Body of pancreas (tissue), 4 donors: ENCODE results near the gene ZNF322. TPM values are rescaled to one million over a fixed set of nuclear protein-coding genes. Genes with fewer than 3 reads are reported as not detected.

Experiments
- ATAC-seq: fragments of 150-250 bp; one replicate; pipeline ENCODE4 v1.9.1; 2016
- DNase-seq, 4 donors: peaks; one replicate each; pipeline ENCODE4 v3.0.0-alpha.2; 2019
- H3K27ac ChIP-seq, 4 donors: fragments of 200-600 bp; sonication (generic); 1 replicate in 3 of 4; 2 replicates in 1 of 4; pipeline versions ENCODE4 v1.5.1 to v1.6.1; 2016 to 2019; ENCODE audit warnings: mild to moderate bottlenecking in 1 of 4, mixed read lengths in 1 of 4, moderate library complexity in 1 of 4
- H3K27me3 ChIP-seq, 2 donors: fragments of 200-600 bp; sonication (generic); one replicate each; pipeline ENCODE4 v1.6.0; 2016; ENCODE audit warnings: mild to moderate bottlenecking in 1 of 2
- H3K36me3 ChIP-seq, 2 donors: fragments of 200-600 bp; sonication (generic); replicated peaks in 1 of 2; 2 replicates each; pipeline ENCODE4 v1.5.1; 2016; ENCODE audit warnings: low read depth in 2 of 2; ENCODE audit not compliant: insufficient read depth in 1 of 2
- H3K4me1 ChIP-seq: fragments of 200-600 bp; sonication (generic); one replicate; pipeline ENCODE4 v1.6.0; 2016
- H3K4me3 ChIP-seq, 2 donors: fragments of 200-600 bp; sonication (generic); 1 replicate in 1 of 2; 2 replicates in 1 of 2; pipeline ENCODE4 v1.5.1; 2016 to 2019
- H3K9me3 ChIP-seq, 3 donors: fragments of 200-600 bp; sonication (generic); 1 replicate in 2 of 3; 2 replicates in 1 of 3; pipeline ENCODE4 v1.5.1; 2016
- CTCF ChIP-seq, 7 experiments: fragments of 450-650 bp in 4 of 7; fragments of 200-600 bp in 3 of 7; sonication (generic) in 3 of 7; IDR thresholded peaks; one replicate each; pipeline ENCODE4 v1.5.1; 2016 to 2019; ENCODE audit warnings: antibody characterized with exemption in 7 of 7
- POLR2A ChIP-seq, 3 donors: fragments of 450-650 bp; IDR thresholded peaks; one replicate each; pipeline ENCODE4 v1.6.1; 2016; ENCODE audit warnings: antibody characterized with exemption in 3 of 3, mild to moderate bottlenecking in 2 of 3
- WGBS, 2 donors: methylation state at CpG; one replicate each; pipeline ENCODE4 v1.1.5; 2017; 5-methylcytosine and 5-hydroxymethylcytosine counted together
- intact Hi-C: fragments of 100-400 bp; cut with DNase I; formaldehyde crosslinking; loops from one replicate; pipeline ENCODE4 v1.15.1; 2023
- total RNA-seq, 2 donors: library from RNA; depleted of rRNA; stranded (reverse); fragments of >200 nt; gene quantifications; one replicate each; pipeline ENCODE4 v1.1.0, GENCODE V29; 2016

The ZNF322 gene
- total RNA-seq, 2 donors from 2014 or later: 6.6 to 9.3 TPM

- intact Hi-C loops: no loop called here
- 4 to 8% methylated on average over 17 to 68 of the region's 68 CpGs for WGBS, 2 donors
- no peak overlapping the region for H3K4me3 ChIP-seq
Measured at GRCh38 chr6:26613689-26614683, 45.6 kb downstream of the ZNF322 start.

GRCh38 chr6:26613201-26613600 is 46.3 kb downstream of the ZNF322 start:
- ATAC-seq: no peak
- H3K27me3 ChIP-seq: peaks cover 0 to 13% of the 10 kb centered on the region in 2 donors

More at GRCh38 chr6:26613689-26614683, 45.6 kb downstream of the ZNF322 start:
- H3K36me3 ChIP-seq: no peaks in the 10 kb centered on the region
- ATAC-seq (peak; percentile 27), DNase-seq (peak in 2 of 4 donors; percentile 15 to 21)
- H3K9me3 ChIP-seq: no peaks in the 10 kb centered on the region
- no peak overlapping the region for H3K27ac ChIP-seq
- peaks cover 12% of the 10 kb centered on the region for H3K4me1 ChIP-seq
- TF ChIP-seq POLR2A (IDR thresholded peaks at IDR 0.05) (no peak), CTCF (IDR thresholded peaks at IDR 0.05) (no peak)
- peaks cover 0 to 13% of the 10 kb centered on the region in 2 donors for H3K27me3 ChIP-seq

GRCh38 chr6:26611599-26611998 is 47.9 kb downstream of the ZNF322 start:
- no peaks in the 10 kb centered on the region for H3K9me3 ChIP-seq
- no peak overlapping the region for H3K4me3 ChIP-seq
- H3K4me1 ChIP-seq: peaks cover 12% of the 10 kb centered on the region
- peaks cover 0 to 13% of the 10 kb centered on the region in 2 donors for H3K27me3 ChIP-seq
- WGBS, 2 donors: 39 to 47% methylated on average over 1 of the region's 1 CpG
- DNase-seq: no peak
- TF ChIP-seq CTCF (IDR thresholded peaks at IDR 0.05) (no peak), POLR2A (IDR thresholded peaks at IDR 0.05) (no peak)
- intact Hi-C loops: no loop called here
- ATAC-seq: no peak
- no peak overlapping the region for H3K27ac ChIP-seq
- no peaks in the 10 kb centered on the region for H3K36me3 ChIP-seq

More at GRCh38 chr6:26613201-26613600, 46.3 kb downstream of the ZNF322 start:
- H3K4me1 ChIP-seq: peaks cover 12% of the 10 kb centered on the region
- DNase-seq: no peak
- TF ChIP-seq CTCF (IDR thresholded peaks at IDR 0.05) (no peak), POLR2A (IDR thresholded peaks at IDR 0.05) (no peak)
- WGBS, 2 donors: 48 to 53% methylated on average over 12 to 19 of the region's 19 CpGs
- H3K4me3 ChIP-seq: no peak overlapping the region
- H3K27ac ChIP-seq: no peak overlapping the region
- intact Hi-C loops: no loop called here
- H3K9me3 ChIP-seq: no peaks in the 10 kb centered on the region
- no peaks in the 10 kb centered on the region for H3K36me3 ChIP-seq

GRCh38 chr6:26609463-26609862 is 50.1 kb downstream of the ZNF322 start:
- TF ChIP-seq POLR2A (IDR thresholded peaks at IDR 0.05) (no peak), CTCF (IDR thresholded peaks at IDR 0.05) (no peak)
- H3K4me3 ChIP-seq: no peak overlapping the region
- WGBS, 2 donors: 55 to 56% methylated on average over 3 of the region's 3 CpGs
- ATAC-seq: no peak
- H3K9me3 ChIP-seq: no peaks in the 10 kb centered on the region
- peaks cover 11% of the 10 kb centered on the region for H3K4me1 ChIP-seq
- peaks cover 0 to 13% of the 10 kb centered on the region in 2 donors for H3K27me3 ChIP-seq
- no peak overlapping the region for H3K27ac ChIP-seq
- H3K36me3 ChIP-seq: no peaks in the 10 kb centered on the region
- no peak for DNase-seq
- intact Hi-C loops: loop anchor here (10.0 kb wide), 1 partner anchor 465 kb away; no protein-coding TSS in a partner anchor
